Rectal smooth muscle tissue (tissue), 1 donor: ENCODE data around the gene OR9Q1.

Experiments used
- H3K27ac ChIP-seq: one replicate; pipeline ENCODE4 v1.7.0; 2013; ENCODE audit warnings: low read depth, low read length, inconsistent platforms
- H3K27me3 ChIP-seq: one replicate; pipeline ENCODE4 v1.7.0; 2013; ENCODE audit warnings: low read length; ENCODE audit not compliant: control insufficient read depth, insufficient read depth
- H3K36me3 ChIP-seq: one replicate; pipeline ENCODE4 v1.7.0; 2013; ENCODE audit warnings: low read length; ENCODE audit not compliant: control insufficient read depth, insufficient read depth
- H3K4me1 ChIP-seq: one replicate; pipeline ENCODE4 v1.7.0; 2013; ENCODE audit warnings: low read length; ENCODE audit not compliant: control insufficient read depth, insufficient read depth
- H3K4me3 ChIP-seq: one replicate; pipeline ENCODE4 v1.7.0; 2013; ENCODE audit warnings: low read length
- H3K9ac ChIP-seq: one replicate; pipeline ENCODE4 v1.7.0; 2013; ENCODE audit warnings: low read length

The OR9Q1 gene

DNA sequence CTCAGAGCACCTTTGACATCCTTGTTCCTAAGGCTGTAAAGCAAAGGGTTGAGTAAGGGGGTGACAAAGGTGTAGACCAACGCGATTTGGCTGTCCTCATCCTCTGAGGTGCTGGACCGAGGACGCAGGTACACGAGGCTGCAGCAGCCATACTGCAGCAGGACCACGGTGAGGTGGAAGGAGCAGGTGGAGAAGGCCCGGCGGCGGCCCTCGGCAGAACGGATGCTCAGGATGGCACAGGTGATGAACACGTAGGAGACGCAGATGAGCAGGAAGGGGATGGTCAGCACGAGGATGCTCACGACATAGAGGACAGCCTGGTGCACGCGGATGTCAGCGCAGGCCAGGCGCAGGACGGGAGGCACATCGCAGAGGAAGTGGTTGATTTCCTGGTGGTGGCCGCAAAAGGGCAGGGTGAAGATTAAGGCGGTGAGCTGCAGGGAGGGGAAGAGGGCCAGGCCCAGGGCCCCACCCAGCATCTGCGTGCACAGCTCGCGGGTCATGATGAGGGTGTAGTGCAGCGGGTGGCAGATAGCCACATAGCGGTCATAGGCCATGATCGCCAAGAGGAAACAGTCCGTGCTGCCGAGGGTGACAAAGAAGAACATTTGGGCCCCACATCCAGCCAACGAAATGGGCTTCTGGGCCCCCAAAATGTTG lies 204.4 kb downstream of the OR9Q1 start:
- no peaks in the 10 kb centered on the region for H3K27me3 ChIP-seq
- no peak overlapping the region for H3K4me3 ChIP-seq
- no peak overlapping the region for H3K27ac ChIP-seq
- no peaks in the 10 kb centered on the region for H3K36me3 ChIP-seq
- no peaks in the 10 kb centered on the region for H3K4me1 ChIP-seq
- H3K9ac ChIP-seq: no peak overlapping the region
